Tibial nerve (tissue), 4 donors: Measurements from ENCODE around the gene PROK2. TPM values are rescaled to one million over a fixed set of nuclear protein-coding genes. Genes with fewer than 3 reads are reported as not detected.

Experiments
- DNase-seq, 2 donors: peaks; one replicate each; pipeline ENCODE4 v3.0.0-alpha.2; 2019; ENCODE audit warnings: low spot score in 2 of 2
- H3K27ac ChIP-seq, 4 donors: fragments of 200-600 bp; sonication (generic) in 3 of 4; one replicate each; pipeline ENCODE4 v1.5.1; 2017 to 2019; ENCODE audit warnings: mild to moderate bottlenecking in 1 of 4
- H3K27me3 ChIP-seq, 2 donors: fragments of 200-600 bp; sonication (generic) in 1 of 2; one replicate each; pipeline versions ENCODE4 v1.5.1 to v1.6.0; 2017 to 2019
- H3K36me3 ChIP-seq, 3 donors: fragments of 200-600 bp; sonication (generic); one replicate each; pipeline ENCODE4 v1.5.1; 2018 to 2019
- H3K4me1 ChIP-seq, 4 donors: fragments of 200-600 bp; sonication (generic) in 3 of 4; one replicate each; pipeline ENCODE4 v1.5.1; 2017 to 2019
- H3K4me3 ChIP-seq, 4 donors: fragments of 200-600 bp; sonication (generic) in 3 of 4; one replicate each; pipeline ENCODE4 v1.5.1; 2017 to 2019; ENCODE audit warnings: mild to moderate bottlenecking in 1 of 4, moderate library complexity in 1 of 4
- H3K9me3 ChIP-seq, 4 donors: fragments of 200-600 bp; sonication (generic) in 3 of 4; one replicate each; pipeline ENCODE4 v1.5.1; 2017 to 2019
- CTCF ChIP-seq, 5 experiments: fragments of 200-600 bp in 3 of 5; fragments of 450-650 bp in 2 of 5; sonication (generic) in 3 of 5; IDR thresholded peaks; one replicate each; pipeline ENCODE4 v1.5.1; 2016 to 2019; ENCODE audit warnings: antibody characterized with exemption in 5 of 5, mild to moderate bottlenecking in 3 of 5, moderate library complexity in 2 of 5
- EP300 ChIP-seq, 2 donors: sonication (generic); formaldehyde crosslinking; IDR thresholded peaks; one replicate each; pipeline ENCODE4 v1.6.1; 2017; ENCODE audit warnings: antibody characterized with exemption in 2 of 2, mild to moderate bottlenecking in 1 of 2
- POLR2A ChIP-seq, 2 donors: fragments of 450-650 bp; IDR thresholded peaks; one replicate each; pipeline ENCODE4 v1.6.1; 2017; ENCODE audit warnings: antibody characterized with exemption in 2 of 2, mild to moderate bottlenecking in 2 of 2, moderate library complexity in 2 of 2
- WGBS, 2 donors: methylation state at CpG; one replicate each; pipeline ENCODE4 v1.1.5; 2018; 5-methylcytosine and 5-hydroxymethylcytosine counted together
- total RNA-seq, 4 donors: library from RNA; depleted of rRNA; stranded (reverse); fragments of >200 nt; gene quantifications; one replicate each; pipeline ENCODE4 v1.1.0, GENCODE V29; 2016

The PROK2 gene
- total RNA-seq, 4 donors from 2014 or later: 0.21 TPM; not detected in 3

- TF ChIP-seq EP300 (IDR thresholded peaks at IDR 0.05): no peak
- no peak for TF ChIP-seq CTCF (IDR thresholded peaks at IDR 0.05)
- TF ChIP-seq POLR2A (IDR thresholded peaks at IDR 0.05): no peak
Measured at GRCh38 chr3:71801986-71802385, 17.0 kb upstream of the PROK2 start.

GRCh38 chr3:71800023-71800422, 15.1 kb upstream of the PROK2 start:
- Histone ChIP-seq H3K9me3 (no peaks in the 10 kb centered on the region), H3K27me3 (peaks cover 0 to 23% of the 10 kb centered on the region in 2 donors), H3K4me1 (no peaks in the 10 kb centered on the region), H3K27ac (no peak overlapping the region), H3K4me3 (no peak overlapping the region), H3K36me3 (no peaks in the 10 kb centered on the region)
- TF ChIP-seq CTCF (IDR thresholded peaks at IDR 0.05) (no peak), POLR2A (IDR thresholded peaks at IDR 0.05) (no peak), EP300 (IDR thresholded peaks at IDR 0.05) (no peak)
- WGBS, 2 donors: 54 to 56% methylated on average over 3 of the region's 3 CpGs
- no peak for DNase-seq

More at GRCh38 chr3:71801986-71802385, 17.0 kb upstream of the PROK2 start:
- Histone ChIP-seq H3K36me3 (no peaks in the 10 kb centered on the region), H3K27me3 (peaks cover 0 to 19% of the 10 kb centered on the region in 2 donors), H3K4me3 (no peak overlapping the region), H3K9me3 (no peaks in the 10 kb centered on the region), H3K4me1 (no peaks in the 10 kb centered on the region), H3K27ac (no peak overlapping the region)
- 92% methylated on average over 2 of the region's 2 CpGs for WGBS, 2 donors
- no peak for DNase-seq

GRCh38 chr3:71797455-71797854, 12.5 kb upstream of the PROK2 start:
- WGBS, 2 donors: 84 to 92% methylated on average over 7 of the region's 7 CpGs
- Histone ChIP-seq H3K9me3 (no peaks in the 10 kb centered on the region), H3K4me1 (no peaks in the 10 kb centered on the region), H3K27me3 (peaks cover 0 to 30% of the 10 kb centered on the region in 2 donors), H3K27ac (no peak overlapping the region), H3K4me3 (no peak overlapping the region), H3K36me3 (no peaks in the 10 kb centered on the region)
- DNase-seq: no peak
- TF ChIP-seq EP300 (IDR thresholded peaks at IDR 0.05) (no peak), CTCF (IDR thresholded peaks at IDR 0.05) (no peak), POLR2A (IDR thresholded peaks at IDR 0.05) (no peak)

- DNase-seq: no peak
- peaks cover 0 to 23% of the 10 kb centered on the region in 2 donors for H3K27me3 ChIP-seq
- no peak overlapping the region for H3K27ac ChIP-seq
- H3K4me3 ChIP-seq: no peak overlapping the region
- 80 to 81% methylated on average over 3 of the region's 3 CpGs for WGBS, 2 donors
- TF ChIP-seq CTCF (IDR thresholded peaks at IDR 0.05): no peak
- no peak for TF ChIP-seq EP300 (IDR thresholded peaks at IDR 0.05)
- TF ChIP-seq POLR2A (IDR thresholded peaks at IDR 0.05): no peak
- H3K9me3 ChIP-seq: no peaks in the 10 kb centered on the region
- H3K36me3 ChIP-seq: no peaks in the 10 kb centered on the region
- H3K4me1 ChIP-seq: no peaks in the 10 kb centered on the region
Measured at GRCh38 chr3:71796290-71796689, 11.3 kb upstream of the PROK2 start.

DNA sequence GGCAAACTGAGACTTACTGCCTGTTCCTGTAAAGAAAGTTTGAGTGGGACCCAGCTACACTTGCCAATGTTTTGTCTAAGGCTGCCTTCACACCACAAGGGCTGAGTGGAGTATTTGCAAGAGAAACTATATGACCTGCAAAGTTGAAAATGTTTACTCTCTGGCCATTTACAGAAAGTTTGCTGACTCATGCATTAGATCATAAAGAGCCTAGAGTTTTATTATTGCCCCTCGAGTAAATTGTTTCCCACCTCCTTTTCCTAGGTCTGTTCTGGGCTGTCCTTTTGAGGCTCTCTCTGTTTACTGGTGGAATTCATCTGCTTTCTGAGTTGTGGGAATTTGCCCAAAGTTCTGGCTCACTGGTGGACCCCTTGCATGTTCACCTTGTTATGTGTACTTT, 6.7 kb upstream of the PROK2 start:
- no peak overlapping the region for H3K4me3 ChIP-seq
- H3K27ac ChIP-seq: no peak overlapping the region
- H3K4me1 ChIP-seq: peaks cover 0 to 2% (median 0%) of the 10 kb centered on the region in 4 donors
- no peaks in the 10 kb centered on the region for H3K36me3 ChIP-seq
- TF ChIP-seq POLR2A (IDR thresholded peaks at IDR 0.05) (no peak), CTCF (IDR thresholded peaks at IDR 0.05) (no peak), EP300 (IDR thresholded peaks at IDR 0.05) (no peak)
- WGBS, 2 donors: 62 to 75% methylated on average over 1 of the region's 1 CpG
- no peaks in the 10 kb centered on the region for H3K9me3 ChIP-seq
- peaks cover 0 to 13% of the 10 kb centered on the region in 2 donors for H3K27me3 ChIP-seq
- DNase-seq: no peak
